OCI-LY3 (cell line): ENCODE results near the gene DDX60.

Experiments used
- CTCF ChIP-seq: fragments of 200-600, 300-600 bp; sonication (generic); IDR thresholded peaks from 2 replicates; pipeline ENCODE4 v1.5.1; 2014; ENCODE audit warnings: antibody characterized with exemption, low read length, low read depth
- EZH2phosphoT487 ChIP-seq: fragments of 200-600 bp; shearing (Covaris generic); IDR thresholded peaks from 2 replicates; pipeline ENCODE4 v1.6.1; 2018; ENCODE audit warnings: antibody characterized with exemption, mixed run types, low read depth

- TF ChIP-seq CTCF (no peak), EZH2phosphoT487 (no peak)
Measured at GRCh38 chr4:168188754-168189153, 129.8 kb downstream of the DDX60 start.
